HCT116 (cell line): Measurements from ENCODE around the gene VCPKMT. TPM values are rescaled to one million over a fixed set of nuclear protein-coding genes. Genes with fewer than 3 reads are reported as not detected.

Source experiments
- ATAC-seq: fragments of 200-7000 bp; cut with Tn5 transposase; 2 replicates; pipeline ENCODE4 v1.9.1; 2020; ENCODE audit warnings: mild to moderate bottlenecking, moderate library complexity
- BruUV-seq: library from RNA; stranded (reverse); fragments of 400-500 nt; replicated peaks from 2 replicates; lab custom pipeline; 2021; lab: Mats Ljungman, UMichigan
- CTCF ChIA-PET: fragments of 300-600 bp; sonication (Branson Sonifier 250); formaldehyde crosslinking; loops from one replicate; lab custom pipeline; 2021; ENCODE audit warnings: antibody characterized with exemption; lab: Charles Lee
- POLR2A ChIA-PET: fragments of 300-600, 350-600 bp; sonication (Branson Sonifier 250); formaldehyde crosslinking; loops from one replicate; lab custom pipeline; 2021; ENCODE audit warnings: antibody characterized with exemption; lab: Charles Lee
- RAD21 ChIA-PET, 2 experiments: fragments of 300-600 bp; sonication (Branson Sonifier 250); formaldehyde crosslinking; loops; one replicate each; lab custom pipeline; 2023; ENCODE audit warnings: low total read pairs in 2 of 2; ENCODE audit not compliant: uncharacterized antibody in 2 of 2, unreplicated experiment in 2 of 2, low non-redundant PET in 1 of 2; lab: Charles Lee
- DNase-seq: peaks from one replicate; pipeline ENCODE4 v3.0.0-alpha.2; 2010; ENCODE audit warnings: low read depth, low spot score
- H2AFZ ChIP-seq: fragments of 200-600 bp; shearing (Covaris generic), sonication (generic); 2 replicates; pipeline ENCODE4 v1.6.1; 2017; ENCODE audit warnings: low read depth, mixed run types, mixed read lengths, antibody characterized with exemption, low read length; ENCODE audit not compliant: poor library complexity, severe bottlenecking
- H3K27ac ChIP-seq: 2 replicates; pipeline ENCODE4 v1.5.1; 2012; ENCODE audit warnings: low read depth, low read length
- H3K27me3 ChIP-seq: fragments of 200-600 bp; sonication (generic); 2 replicates; pipeline ENCODE4 v1.6.1; 2016; ENCODE audit warnings: mixed run types, low read length, mixed read lengths; ENCODE audit not compliant: insufficient read depth
- H3K36me3 ChIP-seq, 2 experiments: fragments of 200-500 bp in 1 of 2; fragments of 200-600 bp in 1 of 2; sonication (Bioruptor generic) in 1 of 2; sonication (generic) in 1 of 2; 2 replicates each; pipeline versions ENCODE4 v1.5.1 to v1.6.1; 2014 to 2016; ENCODE audit warnings: low read length in 2 of 2, inconsistent platforms in 1 of 2, mixed read lengths in 1 of 2, mixed run types in 1 of 2; ENCODE audit not compliant: insufficient read depth in 2 of 2, control insufficient read depth in 1 of 2
- H3K4me1 ChIP-seq, 2 experiments: fragments of 200-600 bp in 1 of 2; sonication (generic) in 1 of 2; 2 replicates each; pipeline versions ENCODE4 v1.5.1 to v1.6.1; 2012 to 2017; ENCODE audit warnings: low read length in 2 of 2, inconsistent platforms in 1 of 2, mild to moderate bottlenecking in 1 of 2, mixed read lengths in 1 of 2, mixed run types in 1 of 2, moderate library complexity in 1 of 2; ENCODE audit not compliant: insufficient read depth in 2 of 2, control insufficient read depth in 1 of 2
- H3K4me2 ChIP-seq: fragments of 200-600 bp; sonication (generic); 2 replicates; pipeline ENCODE4 v1.6.1; 2017; ENCODE audit warnings: mixed run types, low read length, mixed read lengths
- H3K4me3 ChIP-seq, 2 experiments: fragments of 200-600 bp in 1 of 2; sonication (generic) in 1 of 2; replicated peaks in 1 of 2; 2 replicates each; pipeline ENCODE4 v1.5.1; 2011 to 2016; ENCODE audit warnings: low read length in 2 of 2, control low read depth in 1 of 2, low read depth in 1 of 2, mild to moderate bottlenecking in 1 of 2, mixed read lengths in 1 of 2, mixed run types in 1 of 2
- H3K79me2 ChIP-seq: fragments of 200-600 bp; sonication (generic); 2 replicates; pipeline ENCODE4 v1.6.1; 2017; ENCODE audit warnings: mild to moderate bottlenecking, mixed run types, low read length, moderate library complexity, mixed read lengths; ENCODE audit not compliant: insufficient read depth
- H3K9ac ChIP-seq: fragments of 200-600 bp; sonication (generic); 2 replicates; pipeline ENCODE4 v1.6.1; 2016; ENCODE audit warnings: low read length, mixed read lengths
- H3K9me2 ChIP-seq: fragments of 200-600 bp; sonication (generic), shearing (Covaris generic); 2 replicates; pipeline ENCODE4 v1.6.1; 2017; ENCODE audit warnings: mixed run types, mild to moderate bottlenecking, moderate library complexity; ENCODE audit not compliant: insufficient read depth
- H3K9me3 ChIP-seq, 2 experiments: fragments of 200-500 bp in 1 of 2; fragments of 200-600 bp in 1 of 2; sonication (Bioruptor generic) in 1 of 2; sonication (generic) in 1 of 2; 2 replicates each; pipeline ENCODE4 v1.6.1; 2014 to 2017; ENCODE audit warnings: low read length in 2 of 2, mixed read lengths in 2 of 2, inconsistent platforms in 1 of 2, low read depth in 1 of 2, mild to moderate bottlenecking in 1 of 2, mixed run types in 1 of 2, moderate library complexity in 1 of 2; ENCODE audit not compliant: control insufficient read depth in 1 of 2, insufficient read depth in 1 of 2
- H4K20me1 ChIP-seq: fragments of 200-600 bp; sonication (generic), shearing (Covaris generic); 2 replicates; pipeline ENCODE4 v1.6.1; 2017; ENCODE audit warnings: mixed run types, mild to moderate bottlenecking, moderate library complexity; ENCODE audit not compliant: insufficient read depth
- CEBPB ChIP-seq: IDR thresholded peaks from 2 replicates; pipeline ENCODE4 v1.6.1; 2012; ENCODE audit warnings: low read depth
- EZH2 ChIP-seq: fragments of 200-600 bp; sonication (generic); IDR thresholded peaks from 2 replicates; pipeline ENCODE4 v1.6.1; 2017; ENCODE audit warnings: antibody characterized with exemption, mixed run types
- JUND ChIP-seq: IDR thresholded peaks from 2 replicates; pipeline ENCODE4 v1.6.1; 2012
- POLR2A ChIP-seq: IDR thresholded peaks from 2 replicates; pipeline ENCODE4 v1.7.0; 2011; ENCODE audit warnings: borderline replicate concordance; ENCODE audit not compliant: insufficient read depth, insufficient read length; ENCODE audit errors: extremely low read depth
- POLR2AphosphoS5 ChIP-seq: IDR thresholded peaks from 2 replicates; pipeline ENCODE4 v1.6.1; 2011; ENCODE audit warnings: mild to moderate bottlenecking, low read depth, low read length, moderate library complexity
- RAD21 ChIP-seq: IDR thresholded peaks from 2 replicates; pipeline ENCODE4 v1.6.1; 2012; ENCODE audit warnings: low read depth, mild to moderate bottlenecking
- TCF7L2 ChIP-seq: IDR thresholded peaks from 2 replicates; pipeline ENCODE4 v1.7.0; 2011; ENCODE audit warnings: borderline replicate concordance, inconsistent platforms; ENCODE audit not compliant: insufficient read depth, insufficient read length; ENCODE audit errors: extremely low read depth
- ZBTB33 ChIP-seq: IDR thresholded peaks from 2 replicates; pipeline ENCODE4 v1.6.1; 2011; ENCODE audit warnings: mild to moderate bottlenecking, low read length, moderate library complexity; ENCODE audit not compliant: insufficient replicate concordance; ENCODE audit errors: extremely low read depth
- ZNF274 ChIP-seq: fragments of 200-500 bp; sonication (Bioruptor generic); IDR thresholded peaks from 2 replicates; pipeline ENCODE4 v1.6.1; 2014; ENCODE audit warnings: mild to moderate bottlenecking, low read depth, low read length, inconsistent platforms
- intact Hi-C: fragments of 100-400 bp; cut with micrococcal nuclease; formaldehyde crosslinking; loops from 2 replicates; pipeline ENCODE4 v1.10.0; 2022
- total RNA-seq: library from RNA; stranded (reverse); gene quantifications from one replicate; pipeline ENCODE4 v1.2.1, GENCODE V29; 2021; ENCODE audit not compliant: unreplicated experiment

VCPKMT gene
- total RNA-seq, 1 experiment from 2014 or later, result 9.7 TPM

GRCh38 chr14:50107850-50108249, 8.5 kb downstream of the VCPKMT start:
- no peaks in the 10 kb centered on the region for H3K9me3 ChIP-seq
- ChIA-PET RAD21 (no interaction called here), POLR2A (interaction anchor here (0.6 to 1.3 kb wide), 2 partner anchors 9 to 134 kb away, joined by 3 to 4 read pairs; partner anchors contain the start of gene VCPKMT), CTCF (interaction anchor here (0.7 to 1.2 kb wide), 3 partner anchors 245 to 367 kb away, joined by 3 to 4 read pairs (median 3); no protein-coding TSS in a partner anchor)
- H3K79me2 ChIP-seq, result peaks cover 16% of the 10 kb centered on the region
- TF ChIP-seq JUND (no peak), EZH2 (no peak), POLR2A (no peak), ZNF274 (no peak), RAD21 (no peak), CEBPB (no peak), TCF7L2 (no peak), POLR2AphosphoS5 (no peak), ZBTB33 (no peak)
- H3K4me3 ChIP-seq, result no peak overlapping the region
- BruUV-seq, result no TSS peak
- intact Hi-C loops, result loop anchor here (5.0 kb wide), 2 partner anchors 106 to 424 kb away; partner anchors contain the start of gene MAP4K5
- H3K9ac ChIP-seq, result no peak overlapping the region
- H2AFZ ChIP-seq, result no peak overlapping the region
- H3K4me2 ChIP-seq, result no peak overlapping the region
- no peak for DNase-seq
- no peaks in the 10 kb centered on the region for H4K20me1 ChIP-seq
- H3K27me3 ChIP-seq, result no peaks in the 10 kb centered on the region
- H3K4me1 ChIP-seq, result peaks cover 0 to 4% of the 10 kb centered on the region in 2 experiments; a peak in 1 of 4 replicates
- no peaks in the 10 kb centered on the region for H3K9me2 ChIP-seq
- no peak overlapping the region for H3K27ac ChIP-seq
- H3K36me3 ChIP-seq, result peaks cover 13 to 31% of the 10 kb centered on the region in 2 experiments; a peak in 3 of 4 replicates
- ATAC-seq, result no peak
